Measurements from ENCODE around the gene PALLD.

Gene PALLD

DNA sequence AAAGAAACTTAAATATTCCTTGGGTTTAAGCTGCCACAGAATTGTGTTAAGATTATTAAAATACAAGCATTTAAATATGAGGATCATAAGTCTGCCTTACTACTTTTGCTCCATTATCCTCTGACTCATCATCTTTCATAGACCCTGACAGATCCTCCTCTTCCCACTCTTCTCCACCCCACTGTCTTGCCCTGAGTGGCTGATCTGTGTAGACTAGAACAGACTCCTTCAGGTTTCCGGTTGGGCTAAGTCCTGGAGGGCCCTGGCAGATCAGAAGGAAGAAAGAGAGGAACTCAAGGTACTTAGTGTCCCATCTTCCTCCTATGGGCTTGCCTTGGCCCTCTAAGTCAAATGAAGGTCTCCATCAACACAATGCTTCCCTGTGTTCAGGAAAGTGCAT is 30.7 kb downstream of the PALLD start:
- Histone ChIP-seq H3K27ac (no peak overlapping the region), H3K4me3 (no peak overlapping the region)
- no peak for DNase-seq (ENCODE audit: low spot score)
- no peak for TF ChIP-seq CTCF (IDR thresholded peaks at IDR 0.05)

- DNase-seq (ENCODE audit: low spot score) = no peak
- TF ChIP-seq CTCF (IDR thresholded peaks at IDR 0.05) = no peak
- no peak overlapping the region for H3K27ac ChIP-seq
- no peak overlapping the region for H3K4me3 ChIP-seq
Observed at GRCh38 chr4:168528131-168528949, 31.5 kb downstream of the PALLD start.

DNA sequence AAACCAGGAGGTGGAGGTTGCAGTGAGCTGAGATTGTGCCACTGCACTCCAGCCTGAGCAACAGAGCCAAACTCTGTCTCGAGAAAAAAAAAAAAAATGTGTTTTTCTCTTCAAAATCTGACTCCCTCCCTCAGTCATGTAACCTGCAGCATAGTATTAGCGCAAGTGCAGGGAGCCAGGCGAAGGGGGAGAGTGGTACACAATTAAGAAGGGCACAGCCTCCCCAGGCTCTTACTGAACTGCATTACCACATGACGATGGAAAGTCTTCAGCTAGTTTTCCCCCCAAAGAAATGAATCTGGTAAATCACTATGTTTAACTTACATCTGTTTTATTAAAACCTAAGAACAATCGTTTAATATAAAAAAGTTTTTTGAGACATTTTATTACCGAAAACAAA is 32.4 kb downstream of the PALLD start:
- no peak for DNase-seq (ENCODE audit: low spot score)
- no peak for TF ChIP-seq CTCF (IDR thresholded peaks at IDR 0.05)
- Histone ChIP-seq H3K27ac (no peak overlapping the region), H3K4me3 (no peak overlapping the region)

- no peak for DNase-seq (ENCODE audit: low spot score)
- TF ChIP-seq CTCF (IDR thresholded peaks at IDR 0.05) = no peak
- Histone ChIP-seq H3K4me3 (no peak overlapping the region), H3K27ac (no peak overlapping the region)
Observed at GRCh38 chr4:168531305-168531704, 34.5 kb downstream of the PALLD start.

DNA sequence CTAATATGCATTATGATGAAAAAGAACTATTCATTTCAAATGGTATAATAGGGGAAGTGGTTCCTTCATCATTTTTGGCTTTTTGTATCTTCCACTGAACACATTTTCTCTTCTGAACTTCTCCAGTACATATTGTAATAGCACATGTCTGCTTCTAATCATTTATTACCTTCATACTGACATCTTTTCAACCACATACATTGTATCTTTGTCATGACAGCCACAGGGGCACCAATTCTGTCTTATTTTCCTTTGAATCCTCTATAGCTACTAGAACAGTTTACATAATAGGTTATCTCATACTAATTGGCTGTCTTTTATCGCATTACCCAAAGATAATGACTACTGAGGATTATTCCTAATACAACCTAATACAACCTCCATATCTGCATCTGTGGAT is 37.7 kb downstream of the PALLD start:
- no peak for TF ChIP-seq CTCF (IDR thresholded peaks at IDR 0.05)
- no peak overlapping the region for H3K27ac ChIP-seq
- H3K4me3 ChIP-seq = no peak overlapping the region
- no peak for DNase-seq (ENCODE audit: low spot score)

DNA sequence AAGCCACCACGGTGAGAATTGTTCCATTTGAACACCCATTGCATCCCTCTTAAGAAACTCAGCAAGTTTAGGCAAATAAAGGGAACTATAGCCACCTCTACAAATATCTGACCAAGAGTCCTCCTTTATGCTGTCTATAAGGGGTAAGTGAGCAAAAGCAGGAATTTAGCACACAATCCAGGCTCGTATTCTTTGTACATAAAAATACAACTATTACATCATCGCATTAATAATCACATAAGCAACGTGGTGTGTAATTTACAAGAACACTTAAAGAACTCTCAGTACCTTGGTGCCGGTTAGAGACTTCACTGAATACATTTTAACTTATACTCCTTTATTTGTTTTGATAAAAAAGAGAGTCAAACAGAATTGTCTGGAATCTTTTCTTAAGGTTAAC is 38.8 kb downstream of the PALLD start:
- no peak for DNase-seq (ENCODE audit: low spot score)
- TF ChIP-seq CTCF (IDR thresholded peaks at IDR 0.05) = no peak
- Histone ChIP-seq H3K27ac (no peak overlapping the region), H3K4me3 (no peak overlapping the region)

DNA sequence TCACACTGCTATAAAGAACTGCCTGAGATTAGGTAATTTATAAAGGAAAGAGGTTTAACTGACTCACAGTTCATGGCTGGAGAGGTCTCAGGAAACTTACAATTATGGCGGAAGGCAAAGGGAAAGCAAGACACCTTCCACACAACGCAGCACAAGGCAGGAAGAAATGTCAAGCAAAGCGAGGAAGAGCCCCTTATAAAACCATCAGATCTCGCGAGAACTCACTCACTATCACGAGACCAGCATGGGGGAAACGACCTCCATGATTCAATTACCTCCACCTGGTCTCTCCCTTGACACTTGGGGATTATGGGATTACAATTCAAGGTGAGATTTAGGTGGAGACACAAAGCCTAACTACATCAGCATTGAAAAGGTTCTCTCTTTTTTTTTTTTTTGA is 39.6 kb downstream of the PALLD start:
- no peak for DNase-seq (ENCODE audit: low spot score)
- H3K27ac ChIP-seq = no peak overlapping the region
- TF ChIP-seq CTCF (IDR thresholded peaks at IDR 0.05) = no peak
- no peak overlapping the region for H3K4me3 ChIP-seq

All from coronary artery (tissue), 2 donors.